Skeletal muscle satellite cell (primary cell): Measurements from ENCODE around the gene FER1L5.

Experiments used
- H3K27me3 ChIP-seq: 2 replicates; pipeline ENCODE4 v1.7.0; 2013; ENCODE audit warnings: low read length; ENCODE audit not compliant: control insufficient read depth, insufficient read depth
- H3K36me3 ChIP-seq: 2 replicates; pipeline ENCODE4 v1.7.0; 2013; ENCODE audit warnings: mild to moderate bottlenecking, control low read depth, low read length; ENCODE audit not compliant: insufficient read depth
- H3K4me1 ChIP-seq: 2 replicates; pipeline ENCODE4 v1.7.0; 2013; ENCODE audit warnings: low read length; ENCODE audit not compliant: control insufficient read depth, insufficient read depth
- H3K4me2 ChIP-seq: 2 replicates; pipeline ENCODE4 v1.7.0; 2013; ENCODE audit warnings: mild to moderate bottlenecking, low read length
- H3K4me3 ChIP-seq: 2 replicates; pipeline ENCODE4 v1.7.0; 2013; ENCODE audit warnings: low read length
- H3K9ac ChIP-seq: 2 replicates; pipeline ENCODE4 v1.7.0; 2013; ENCODE audit warnings: mild to moderate bottlenecking, low read depth, low read length, moderate library complexity
- H3K9me3 ChIP-seq: replicated peaks from 2 replicates; pipeline ENCODE4 v1.7.0; 2013; ENCODE audit warnings: mild to moderate bottlenecking, control low read depth, low read length

Gene FER1L5

GRCh38 chr2:96683972-96684820 is 41.6 kb downstream of the FER1L5 start:
- no peak overlapping the region for H3K9ac ChIP-seq
- no peak overlapping the region for H3K4me3 ChIP-seq
- H3K36me3 ChIP-seq, result no peaks in the 10 kb centered on the region
- no peaks in the 10 kb centered on the region for H3K9me3 ChIP-seq
- no peaks in the 10 kb centered on the region for H3K4me1 ChIP-seq
- H3K4me2 ChIP-seq, result no peak overlapping the region
- H3K27me3 ChIP-seq, result peaks cover 40% of the 10 kb centered on the region

- Histone ChIP-seq H3K4me1 (no peaks in the 10 kb centered on the region), H3K4me3 (no peak overlapping the region), H3K4me2 (no peak overlapping the region), H3K9me3 (no peaks in the 10 kb centered on the region), H3K9ac (no peak overlapping the region), H3K36me3 (no peaks in the 10 kb centered on the region), H3K27me3 (peaks cover 31% of the 10 kb centered on the region)
Measured at GRCh38 chr2:96684883-96685576, 42.5 kb downstream of the FER1L5 start.

DNA sequence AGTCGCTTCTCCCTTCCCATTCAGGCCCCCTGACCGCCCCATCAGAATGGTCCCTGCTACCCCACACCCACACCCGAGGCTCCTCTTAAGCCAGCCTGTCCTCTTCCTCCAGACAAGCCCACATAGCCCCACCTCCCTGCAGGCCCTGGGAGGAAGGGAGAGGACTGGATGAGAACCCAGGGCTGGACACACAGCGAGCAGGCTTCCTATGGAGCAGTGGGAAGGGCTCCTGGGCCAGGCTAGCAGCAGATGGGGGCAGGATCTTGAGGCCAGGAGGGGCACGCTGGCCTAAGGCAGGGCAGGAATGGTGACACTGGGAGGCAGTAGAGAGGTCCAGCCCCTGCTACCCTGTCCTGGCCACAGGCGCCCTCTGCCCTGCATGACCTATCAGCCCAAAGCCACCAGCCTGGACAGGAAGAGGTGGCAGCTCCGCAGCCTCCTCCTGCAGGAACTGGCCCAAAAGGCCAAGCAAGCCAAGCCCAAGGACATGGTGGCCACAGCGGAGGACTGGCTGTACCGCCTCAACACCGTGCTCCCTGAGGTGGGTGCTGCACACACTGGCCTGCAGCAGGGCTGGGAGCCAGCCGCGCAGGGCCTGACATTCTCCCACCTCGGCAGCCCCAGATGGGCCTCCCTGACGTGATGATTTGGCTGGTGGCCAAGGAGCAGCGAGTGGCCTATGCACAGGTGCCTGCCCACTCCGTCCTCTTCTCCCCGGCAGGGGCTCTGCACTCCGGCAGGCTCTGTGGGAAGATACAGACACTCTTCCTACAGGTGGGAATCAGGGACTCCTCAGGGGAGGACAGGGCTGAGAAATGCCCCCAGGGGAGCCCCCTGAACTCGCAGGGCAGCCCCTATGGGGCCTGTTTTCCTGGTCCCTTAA is 43.3 kb downstream of the FER1L5 start:
- H3K9ac ChIP-seq, result no peak overlapping the region

DNA sequence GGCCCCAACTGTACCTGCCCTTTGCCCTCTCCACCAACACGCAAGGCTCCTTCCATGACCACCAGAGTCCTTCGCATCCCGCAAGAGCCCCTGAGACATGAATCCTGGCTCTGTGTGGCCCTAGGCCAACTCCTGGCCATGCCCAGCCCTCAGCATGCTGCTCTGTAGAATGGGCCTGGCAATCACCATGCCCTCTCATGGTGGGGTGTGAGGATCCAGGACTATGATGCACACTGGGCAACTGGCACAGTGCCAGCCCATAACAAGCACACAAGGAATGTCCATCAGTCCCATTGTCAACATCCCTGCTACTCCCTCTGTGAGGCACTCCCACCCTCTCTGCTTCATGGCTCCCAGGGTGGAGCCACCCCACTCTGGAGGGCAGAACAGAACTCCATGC is 44.7 kb downstream of the FER1L5 start:
- H3K4me2 ChIP-seq, result no peak overlapping the region
- H3K9me3 ChIP-seq, result no peaks in the 10 kb centered on the region
- no peak overlapping the region for H3K4me3 ChIP-seq
- no peaks in the 10 kb centered on the region for H3K36me3 ChIP-seq
- no peaks in the 10 kb centered on the region for H3K4me1 ChIP-seq
- H3K9ac ChIP-seq, result no peak overlapping the region
- H3K27me3 ChIP-seq, result peaks cover 24% of the 10 kb centered on the region

More for the DNA sequence above, 43.3 kb downstream of the FER1L5 start:
- Histone ChIP-seq H3K9me3 (no peaks in the 10 kb centered on the region), H3K4me3 (no peak overlapping the region), H3K4me1 (no peaks in the 10 kb centered on the region), H3K27me3 (peaks cover 24% of the 10 kb centered on the region), H3K4me2 (no peak overlapping the region), H3K36me3 (no peaks in the 10 kb centered on the region)

DNA sequence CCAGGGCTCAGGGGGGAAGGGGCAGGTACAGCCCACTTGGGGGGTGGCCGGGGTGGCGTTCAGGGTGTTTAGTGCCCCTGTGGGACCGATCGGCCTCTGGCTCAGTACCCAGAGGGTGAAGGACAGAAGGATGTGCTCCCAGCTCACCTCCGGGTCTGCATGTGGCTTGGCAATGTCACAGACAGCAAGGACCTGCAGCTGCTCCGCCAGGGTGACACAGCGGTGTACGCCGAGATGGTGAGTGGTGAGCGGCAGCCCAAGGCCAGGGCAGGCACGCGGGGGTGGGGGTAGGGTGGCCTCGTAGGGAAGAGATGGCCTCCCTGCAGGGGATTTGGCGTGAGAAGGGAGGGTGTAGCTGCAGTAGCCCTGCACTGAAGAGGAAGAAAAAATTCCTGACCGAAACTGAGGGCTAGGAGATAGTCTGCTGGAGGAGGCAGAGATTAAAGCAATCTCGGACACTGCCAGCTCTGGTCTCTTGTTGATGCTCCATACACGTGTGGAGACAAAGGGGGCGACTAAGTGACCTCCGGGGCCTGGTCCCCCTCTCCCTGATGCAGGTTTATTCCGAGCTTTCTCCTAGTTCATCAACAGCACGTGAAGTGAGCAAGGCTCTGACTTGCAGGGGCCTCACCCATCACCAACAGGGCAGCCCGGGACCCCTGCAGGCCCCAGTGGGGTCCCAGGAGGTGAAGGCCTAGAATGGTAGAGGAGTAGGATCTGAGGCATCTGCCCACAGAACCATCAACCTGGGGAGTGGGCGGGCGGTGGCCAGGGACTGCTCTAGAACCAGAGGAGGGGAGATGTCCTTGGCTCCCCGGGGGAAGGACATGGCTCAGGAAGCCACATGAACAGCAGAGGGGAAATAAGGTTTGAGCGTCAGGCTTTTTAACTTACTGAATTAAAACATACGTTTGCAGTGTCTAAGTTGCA is 45.4 kb downstream of the FER1L5 start:
- no peak overlapping the region for H3K4me2 ChIP-seq

GRCh38 chr2:96688649-96689430 is 46.3 kb downstream of the FER1L5 start:
- Histone ChIP-seq H3K4me1 (no peaks in the 10 kb centered on the region), H3K27me3 (peaks cover 24% of the 10 kb centered on the region), H3K4me2 (no peak overlapping the region), H3K9ac (no peak overlapping the region), H3K9me3 (no peaks in the 10 kb centered on the region), H3K4me3 (no peak overlapping the region), H3K36me3 (no peaks in the 10 kb centered on the region)

More for the DNA sequence above, 45.4 kb downstream of the FER1L5 start:
- Histone ChIP-seq H3K27me3 (peaks cover 24% of the 10 kb centered on the region), H3K36me3 (no peaks in the 10 kb centered on the region), H3K4me1 (no peaks in the 10 kb centered on the region), H3K4me3 (no peak overlapping the region), H3K9me3 (no peaks in the 10 kb centered on the region), H3K9ac (no peak overlapping the region)

DNA sequence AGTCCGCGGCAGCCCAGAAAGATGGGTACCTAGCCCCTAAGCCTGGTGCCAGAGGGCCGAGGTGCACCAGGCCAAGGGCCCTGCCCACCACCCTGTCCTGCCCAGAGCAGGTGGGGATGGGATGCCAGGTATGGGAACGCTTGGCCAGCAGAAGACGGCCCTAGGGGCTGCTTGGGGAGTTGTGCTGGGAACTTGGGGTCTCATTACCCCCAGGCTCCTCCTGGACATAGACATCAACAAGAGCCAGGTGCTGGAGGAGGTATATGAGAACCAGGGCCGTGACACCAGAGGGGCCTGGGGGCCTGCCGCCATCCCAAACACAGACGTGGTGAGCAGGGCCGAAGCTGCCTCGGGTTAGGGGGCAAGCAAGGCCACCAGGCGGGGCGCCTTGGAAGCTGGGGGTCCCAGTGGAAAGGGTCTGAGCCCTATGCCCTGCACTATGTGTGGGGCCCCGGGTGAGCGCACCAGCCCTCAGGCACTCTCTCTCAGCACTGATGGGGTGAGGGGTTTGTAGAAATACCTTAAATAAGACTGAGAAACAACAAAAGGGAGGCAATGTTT is 46.9 kb downstream of the FER1L5 start:
- no peak overlapping the region for H3K4me2 ChIP-seq

DNA sequence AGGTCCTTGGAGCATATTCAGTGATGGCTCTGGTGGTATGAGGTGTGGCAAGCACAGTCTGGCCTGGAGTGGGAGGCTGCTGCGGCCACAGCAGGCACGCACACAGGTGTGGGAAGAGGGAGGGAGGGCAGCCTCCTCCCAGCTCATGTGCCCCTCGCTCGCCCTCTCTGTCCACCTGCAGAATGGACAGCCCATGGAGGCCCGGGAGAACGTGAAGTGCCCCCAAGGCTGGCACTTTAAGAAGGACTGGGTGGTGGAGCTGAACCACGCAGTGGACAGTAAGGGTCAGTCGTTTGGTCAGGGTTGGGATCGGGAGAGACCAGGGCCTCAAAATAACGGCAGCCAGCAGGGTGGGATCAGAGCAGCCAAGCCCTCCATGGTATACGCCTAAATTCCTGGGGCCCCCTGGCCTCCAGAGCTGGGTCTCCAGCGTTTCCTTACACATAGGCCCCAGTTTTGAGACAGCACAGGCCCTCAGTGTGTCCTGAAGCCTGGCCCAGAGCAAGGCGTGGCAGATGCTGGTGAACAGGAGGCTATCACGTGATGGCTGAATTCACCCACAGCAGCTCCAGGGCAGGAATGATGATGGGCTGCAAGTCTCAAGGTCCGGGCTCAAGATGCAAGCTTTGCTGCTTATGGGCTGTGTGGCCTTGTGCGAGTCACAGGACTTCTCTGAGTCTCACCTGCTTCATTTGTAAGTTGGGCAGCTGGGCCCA is 47.9 kb downstream of the FER1L5 start:
- Histone ChIP-seq H3K27me3 (peaks cover 9% of the 10 kb centered on the region), H3K36me3 (no peaks in the 10 kb centered on the region), H3K4me3 (no peak overlapping the region), H3K4me1 (no peaks in the 10 kb centered on the region), H3K4me2 (no peak overlapping the region), H3K9me3 (no peaks in the 10 kb centered on the region), H3K9ac (no peak overlapping the region)

More for the DNA sequence above, 46.9 kb downstream of the FER1L5 start:
- Histone ChIP-seq H3K27me3 (peaks cover 18% of the 10 kb centered on the region), H3K36me3 (no peaks in the 10 kb centered on the region), H3K9me3 (no peaks in the 10 kb centered on the region), H3K4me3 (no peak overlapping the region), H3K4me1 (no peaks in the 10 kb centered on the region), H3K9ac (no peak overlapping the region)

DNA sequence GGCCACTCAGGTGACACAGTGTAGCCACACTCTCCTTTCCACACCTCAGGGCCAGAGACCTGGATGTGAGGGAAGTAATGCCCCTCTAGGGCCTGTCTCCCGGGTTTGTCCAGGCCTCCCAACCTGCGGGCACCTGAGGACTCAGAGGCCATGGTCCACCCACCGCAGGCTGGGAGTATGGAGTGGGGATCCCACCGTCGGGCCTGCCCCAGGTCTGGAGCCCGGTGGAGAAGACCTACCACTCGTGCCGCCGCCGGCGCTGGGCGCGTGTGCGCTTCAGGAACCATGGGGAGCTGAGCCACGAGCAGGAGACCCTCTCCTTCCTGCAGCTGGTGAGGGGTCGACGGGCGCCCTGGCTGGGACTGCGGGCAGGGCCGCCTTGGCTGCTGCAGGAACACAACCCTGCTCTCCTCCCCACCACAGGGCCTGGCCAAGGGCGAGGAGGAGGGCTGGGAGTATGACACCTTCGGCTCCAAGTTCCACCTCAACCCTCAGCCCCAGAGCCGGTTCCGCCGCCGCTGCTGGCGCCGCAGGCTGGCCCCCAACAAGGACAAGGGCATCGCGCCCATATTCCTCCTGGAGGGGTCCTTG is 48.6 kb downstream of the FER1L5 start:
- H3K4me1 ChIP-seq, result no peaks in the 10 kb centered on the region
- no peak overlapping the region for H3K4me2 ChIP-seq
- H3K4me3 ChIP-seq, result no peak overlapping the region
- peaks cover 2% of the 10 kb centered on the region for H3K27me3 ChIP-seq
- H3K36me3 ChIP-seq, result no peaks in the 10 kb centered on the region
- no peaks in the 10 kb centered on the region for H3K9me3 ChIP-seq
- H3K9ac ChIP-seq, result no peak overlapping the region
